ENCODE data around the gene WNT3A. TPM values are rescaled to one million over a fixed set of nuclear protein-coding genes. Genes with fewer than 3 reads are reported as not detected.

WNT3A gene
- polyA plus RNA-seq, 1 of the 3 experiments (the other 2 are of a cell fraction): not detected

DNA sequence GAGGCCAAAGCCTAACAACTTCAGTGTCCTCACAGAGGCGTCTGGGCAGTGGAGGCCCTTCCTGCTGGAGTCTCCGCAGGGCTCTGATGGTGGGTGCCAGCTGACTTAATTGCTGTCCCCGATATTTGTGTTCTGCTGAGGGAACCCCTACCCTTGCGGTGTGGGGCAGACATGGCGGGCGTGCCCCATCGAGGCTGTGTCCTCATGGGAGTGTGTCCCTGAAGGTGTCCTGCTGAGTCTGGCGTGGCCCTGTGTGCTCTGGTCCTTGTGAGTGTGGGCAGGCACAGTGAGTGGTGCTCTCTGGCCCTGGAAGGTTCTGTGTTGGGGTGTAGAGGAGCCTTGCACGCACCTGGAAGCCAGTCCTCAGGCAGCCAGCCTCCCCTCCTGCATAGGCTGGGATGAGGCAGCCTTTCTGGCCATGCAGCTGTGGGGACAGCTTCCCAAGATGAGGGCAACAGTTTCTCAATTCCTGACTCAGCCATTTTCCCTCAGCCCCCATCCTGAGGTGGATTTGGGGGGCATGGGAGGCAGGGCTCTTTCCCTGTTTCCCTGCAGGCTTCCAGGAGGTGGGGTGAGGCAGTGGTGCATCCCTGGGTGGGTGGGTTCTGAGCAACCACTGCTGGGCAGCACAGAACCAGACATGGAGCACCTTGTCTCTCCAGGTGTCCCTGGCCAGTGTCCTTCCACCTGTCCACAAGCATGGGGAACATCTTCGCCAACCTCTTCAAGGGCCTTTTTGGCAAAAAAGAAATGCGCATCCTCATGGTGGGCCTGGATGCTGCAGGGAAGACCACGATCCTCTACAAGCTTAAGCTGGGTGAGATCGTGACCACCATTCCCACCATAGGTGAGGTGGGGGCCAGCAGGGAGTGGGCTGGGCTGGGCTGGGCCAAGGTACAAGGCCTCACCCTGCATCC is 89.9 kb downstream of the WNT3A start:
- Histone ChIP-seq H3K9me3 (no peaks in the 10 kb centered on the region), H4K20me1 (ENCODE audit: insufficient read depth) (peaks cover 100% of the 10 kb centered on the region), H3K9ac (no peak overlapping the region), H2AFZ (ENCODE audit: low read depth) (no peak overlapping the region), H3K4me1 (ENCODE audit: control insufficient read depth in 1 of 2, insufficient read depth in 2 of 2, low read depth in 1 of 2, low read length in 1 of 2) (peaks cover 0 to 3% of the 10 kb centered on the region in 2 experiments; a peak in 2 of 4 replicates), H3K36me3 (replicated peaks in 1 of 2; ENCODE audit: control insufficient read depth in 1 of 2, insufficient read depth in 2 of 2, low read length in 1 of 2) (peaks cover 60 to 62% of the 10 kb centered on the region in 2 experiments), H3K9me2 (no peaks in the 10 kb centered on the region), H3K4me3 (ENCODE audit: low read depth in 2 of 2, low read length in 1 of 2) (no peak overlapping the region), H3K27ac (ENCODE audit: low read depth in 2 of 2, low read length in 1 of 2) (no peak overlapping the region), H3K4me2 (no peak overlapping the region), H3K79me2 (ENCODE audit: insufficient read depth) (peaks cover 98% of the 10 kb centered on the region), H3F3A (replicated peaks; ENCODE audit: insufficient read depth) (peaks cover 31% of the 10 kb centered on the region), H3K27me3 (ENCODE audit: insufficient read depth) (no peaks in the 10 kb centered on the region)
- ChIA-PET POLR2A (no interaction called here), CTCF (interaction anchor here (1.9 kb wide), 1 partner anchor 13 kb away, joined by 6 read pairs; no protein-coding TSS in a partner anchor)
- no peak for TF ChIP-seq SMC3 (IDR thresholded peaks at IDR 0.05; ENCODE audit: low read depth, low read length)
- TF ChIP-seq YY1 (IDR thresholded peaks at IDR 0.05; ENCODE audit: low read depth): no peak
- TF ChIP-seq TEAD4 (IDR thresholded peaks at IDR 0.05; ENCODE audit: borderline replicate concordance, insufficient read depth): no peak
- TF ChIP-seq FOSL2 (IDR thresholded peaks at IDR 0.05; ENCODE audit: borderline replicate concordance, low read depth): no peak
- no peak for TF ChIP-seq RFX5 (IDR thresholded peaks at IDR 0.05; ENCODE audit: low read length)
- peak; percentile 3 for DNase-seq
- WGBS (ENCODE audit: low lambda C conversion rate): 99% methylated on average over 9 of the region's 13 CpGs

DNA sequence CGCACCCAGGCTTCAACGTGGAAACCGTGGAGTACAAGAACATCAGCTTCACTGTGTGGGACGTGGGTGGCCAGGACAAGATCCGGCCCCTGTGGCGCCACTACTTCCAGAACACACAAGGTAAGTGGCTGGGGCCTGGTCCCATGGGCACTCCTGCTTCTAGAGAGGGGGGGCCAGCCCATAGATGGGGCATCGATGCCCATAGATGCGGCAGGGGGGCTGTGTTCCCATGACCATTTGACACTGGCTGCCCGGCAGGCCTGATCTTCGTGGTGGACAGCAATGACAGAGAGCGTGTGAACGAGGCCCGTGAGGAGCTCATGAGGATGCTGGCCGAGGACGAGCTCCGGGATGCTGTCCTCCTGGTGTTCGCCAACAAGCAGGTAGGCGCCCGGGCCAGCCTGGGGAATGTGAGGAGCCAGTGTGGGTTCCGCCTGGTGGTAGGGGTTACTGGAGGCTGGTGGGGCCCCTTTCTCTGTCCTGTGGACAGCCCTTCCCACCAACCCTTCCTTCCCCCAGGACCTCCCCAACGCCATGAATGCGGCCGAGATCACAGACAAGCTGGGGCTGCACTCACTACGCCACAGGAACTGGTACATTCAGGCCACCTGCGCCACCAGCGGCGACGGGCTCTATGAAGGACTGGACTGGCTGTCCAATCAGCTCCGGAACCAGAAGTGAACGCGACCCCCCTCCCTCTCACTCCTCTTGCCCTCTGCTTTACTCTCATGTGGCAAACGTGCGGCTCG is 90.7 kb downstream of the WNT3A start:
- no peaks in the 10 kb centered on the region for H3K9me3 ChIP-seq
- H3K9ac ChIP-seq: no peak overlapping the region
- no peak overlapping the region for H3K27ac ChIP-seq (ENCODE audit: low read depth in 2 of 2, low read length in 1 of 2)
- peaks cover 94% of the 10 kb centered on the region for H4K20me1 ChIP-seq (ENCODE audit: insufficient read depth)
- no peaks in the 10 kb centered on the region for H3K9me2 ChIP-seq
- no peak overlapping the region for H3K4me3 ChIP-seq (ENCODE audit: low read depth in 2 of 2, low read length in 1 of 2)
- no peaks in the 10 kb centered on the region for H3K27me3 ChIP-seq (ENCODE audit: insufficient read depth)
- H3K79me2 ChIP-seq (ENCODE audit: insufficient read depth): peaks cover 98% of the 10 kb centered on the region
- no peak overlapping the region for H3K4me2 ChIP-seq
- ChIA-PET POLR2A (no interaction called here), CTCF (interaction anchor here (0.7 to 1.9 kb wide), 3 partner anchors 10 to 60 kb away, joined by 3 to 6 read pairs (median 3); no protein-coding TSS in a partner anchor)
- TF ChIP-seq TEAD4 (IDR thresholded peaks at IDR 0.05; ENCODE audit: borderline replicate concordance, insufficient read depth) (no peak), SIN3A (IDR thresholded peaks at IDR 0.05; ENCODE audit: borderline replicate concordance, low read depth, low read length) (no peak), ELF1 (IDR thresholded peaks at IDR 0.05) (no peak), GATA2 (CRISPR knock-in tag; IDR thresholded peaks at IDR 0.05) (no peak), YY1 (IDR thresholded peaks at IDR 0.05; ENCODE audit: low read depth) (no peak), MEF2A (IDR thresholded peaks at IDR 0.05; ENCODE audit: borderline replicate concordance, low read depth) (no peak), NRF1 (IDR thresholded peaks at IDR 0.05; ENCODE audit: low read depth, low read length) (no peak), MXI1 (IDR thresholded peaks at IDR 0.05; ENCODE audit: low read depth, low read length) (no peak), RAD21 (IDR thresholded peaks at IDR 0.05; ENCODE audit: low read length) (no peak), GABPA (IDR thresholded peaks at IDR 0.05; ENCODE audit: low read depth) (no peak), POLR2AphosphoS5 (IDR thresholded peaks at IDR 0.05; ENCODE audit: low read depth, low read length) (no peak)
- TF ChIP-seq, protein P1, sequence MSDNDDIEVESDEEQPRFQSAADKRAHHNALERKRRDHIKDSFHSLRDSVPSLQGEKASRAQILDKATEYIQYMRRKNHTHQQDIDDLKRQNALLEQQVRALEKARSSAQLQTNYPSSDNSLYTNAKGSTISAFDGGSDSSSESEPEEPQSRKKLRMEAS (IDR thresholded peaks at IDR 0.05; ENCODE audit: low read depth): no peak
- TF ChIP-seq, protein P2, sequence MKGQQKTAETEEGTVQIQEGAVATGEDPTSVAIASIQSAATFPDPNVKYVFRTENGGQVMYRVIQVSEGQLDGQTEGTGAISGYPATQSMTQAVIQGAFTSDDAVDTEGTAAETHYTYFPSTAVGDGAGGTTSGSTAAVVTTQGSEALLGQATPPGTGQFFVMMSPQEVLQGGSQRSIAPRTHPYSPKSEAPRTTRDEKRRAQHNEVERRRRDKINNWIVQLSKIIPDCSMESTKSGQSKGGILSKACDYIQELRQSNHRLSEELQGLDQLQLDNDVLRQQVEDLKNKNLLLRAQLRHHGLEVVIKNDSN (IDR thresholded peaks at IDR 0.05; ENCODE audit: borderline replicate concordance, low read depth): no peak
- TF ChIP-seq, protein P3, sequence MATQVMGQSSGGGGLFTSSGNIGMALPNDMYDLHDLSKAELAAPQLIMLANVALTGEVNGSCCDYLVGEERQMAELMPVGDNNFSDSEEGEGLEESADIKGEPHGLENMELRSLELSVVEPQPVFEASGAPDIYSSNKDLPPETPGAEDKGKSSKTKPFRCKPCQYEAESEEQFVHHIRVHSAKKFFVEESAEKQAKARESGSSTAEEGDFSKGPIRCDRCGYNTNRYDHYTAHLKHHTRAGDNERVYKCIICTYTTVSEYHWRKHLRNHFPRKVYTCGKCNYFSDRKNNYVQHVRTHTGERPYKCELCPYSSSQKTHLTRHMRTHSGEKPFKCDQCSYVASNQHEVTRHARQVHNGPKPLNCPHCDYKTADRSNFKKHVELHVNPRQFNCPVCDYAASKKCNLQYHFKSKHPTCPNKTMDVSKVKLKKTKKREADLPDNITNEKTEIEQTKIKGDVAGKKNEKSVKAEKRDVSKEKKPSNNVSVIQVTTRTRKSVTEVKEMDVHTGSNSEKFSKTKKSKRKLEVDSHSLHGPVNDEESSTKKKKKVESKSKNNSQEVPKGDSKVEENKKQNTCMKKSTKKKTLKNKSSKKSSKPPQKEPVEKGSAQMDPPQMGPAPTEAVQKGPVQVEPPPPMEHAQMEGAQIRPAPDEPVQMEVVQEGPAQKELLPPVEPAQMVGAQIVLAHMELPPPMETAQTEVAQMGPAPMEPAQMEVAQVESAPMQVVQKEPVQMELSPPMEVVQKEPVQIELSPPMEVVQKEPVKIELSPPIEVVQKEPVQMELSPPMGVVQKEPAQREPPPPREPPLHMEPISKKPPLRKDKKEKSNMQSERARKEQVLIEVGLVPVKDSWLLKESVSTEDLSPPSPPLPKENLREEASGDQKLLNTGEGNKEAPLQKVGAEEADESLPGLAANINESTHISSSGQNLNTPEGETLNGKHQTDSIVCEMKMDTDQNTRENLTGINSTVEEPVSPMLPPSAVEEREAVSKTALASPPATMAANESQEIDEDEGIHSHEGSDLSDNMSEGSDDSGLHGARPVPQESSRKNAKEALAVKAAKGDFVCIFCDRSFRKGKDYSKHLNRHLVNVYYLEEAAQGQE (IDR thresholded peaks at IDR 0.05; ENCODE audit: low read depth, low read length): no peak
- TF ChIP-seq, protein P4, sequence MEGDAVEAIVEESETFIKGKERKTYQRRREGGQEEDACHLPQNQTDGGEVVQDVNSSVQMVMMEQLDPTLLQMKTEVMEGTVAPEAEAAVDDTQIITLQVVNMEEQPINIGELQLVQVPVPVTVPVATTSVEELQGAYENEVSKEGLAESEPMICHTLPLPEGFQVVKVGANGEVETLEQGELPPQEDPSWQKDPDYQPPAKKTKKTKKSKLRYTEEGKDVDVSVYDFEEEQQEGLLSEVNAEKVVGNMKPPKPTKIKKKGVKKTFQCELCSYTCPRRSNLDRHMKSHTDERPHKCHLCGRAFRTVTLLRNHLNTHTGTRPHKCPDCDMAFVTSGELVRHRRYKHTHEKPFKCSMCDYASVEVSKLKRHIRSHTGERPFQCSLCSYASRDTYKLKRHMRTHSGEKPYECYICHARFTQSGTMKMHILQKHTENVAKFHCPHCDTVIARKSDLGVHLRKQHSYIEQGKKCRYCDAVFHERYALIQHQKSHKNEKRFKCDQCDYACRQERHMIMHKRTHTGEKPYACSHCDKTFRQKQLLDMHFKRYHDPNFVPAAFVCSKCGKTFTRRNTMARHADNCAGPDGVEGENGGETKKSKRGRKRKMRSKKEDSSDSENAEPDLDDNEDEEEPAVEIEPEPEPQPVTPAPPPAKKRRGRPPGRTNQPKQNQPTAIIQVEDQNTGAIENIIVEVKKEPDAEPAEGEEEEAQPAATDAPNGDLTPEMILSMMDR (IDR thresholded peaks at IDR 0.05): no peak
- H3F3A ChIP-seq (replicated peaks; ENCODE audit: insufficient read depth): peaks cover 31% of the 10 kb centered on the region
- 93% methylated on average over 21 of the region's 34 CpGs for WGBS (ENCODE audit: low lambda C conversion rate)
- no peak overlapping the region for H2AFZ ChIP-seq (ENCODE audit: low read depth)
- peaks cover 0 to 10% of the 10 kb centered on the region in 2 experiments; a peak in 2 of 4 replicates for H3K4me1 ChIP-seq (ENCODE audit: control insufficient read depth in 1 of 2, insufficient read depth in 2 of 2, low read depth in 1 of 2, low read length in 1 of 2)
- H3K36me3 ChIP-seq (replicated peaks in 1 of 2; ENCODE audit: control insufficient read depth in 1 of 2, insufficient read depth in 2 of 2, low read length in 1 of 2): peaks cover 57 to 59% of the 10 kb centered on the region in 2 experiments
- DNase-seq: peak; percentile 6

Measured in SK-N-SH (cell line).